Neural progenitor cell (in vitro differentiated cells): Measurements from ENCODE around the gene AUTS2. TPM values are rescaled to one million over a fixed set of nuclear protein-coding genes. Genes with fewer than 3 reads are reported as not detected.

Experiments
- DNase-seq: peaks from one replicate; pipeline ENCODE4 v3.0.0-alpha.2; 2016; ENCODE audit warnings: low spot score
- H2AFZ ChIP-seq: fragments of 200-600 bp; sonication (generic); replicated peaks from 2 replicates; pipeline ENCODE4 v1.6.1; 2016; ENCODE audit warnings: antibody characterized with exemption
- H3F3A ChIP-seq: fragments of 200-600 bp; sonication (generic); 2 replicates; pipeline ENCODE4 v1.6.1; 2016; ENCODE audit warnings: antibody characterized with exemption, low read depth
- H3K27ac ChIP-seq: fragments of 200-600 bp; sonication (generic); 2 replicates; pipeline ENCODE4 v1.5.1; 2016; ENCODE audit warnings: mild to moderate bottlenecking
- H3K27me3 ChIP-seq: fragments of 200-600 bp; sonication (generic); 2 replicates; pipeline ENCODE4 v1.6.1; 2016; ENCODE audit warnings: mild to moderate bottlenecking, moderate library complexity
- H3K36me3 ChIP-seq: fragments of 200-600 bp; sonication (generic); 2 replicates; pipeline ENCODE4 v1.5.1; 2016
- H3K4me1 ChIP-seq: fragments of 200-600 bp; sonication (generic); 2 replicates; pipeline ENCODE4 v1.6.1; 2016; ENCODE audit warnings: mixed run types
- H3K4me2 ChIP-seq: fragments of 200-600 bp; sonication (generic); 2 replicates; pipeline ENCODE4 v1.6.1; 2016
- H3K4me3 ChIP-seq: fragments of 200-600 bp; sonication (generic); 2 replicates; pipeline ENCODE4 v1.5.1; 2016
- H3K79me2 ChIP-seq: fragments of 200-600 bp; sonication (generic); 2 replicates; pipeline ENCODE4 v1.6.1; 2016; ENCODE audit warnings: low read depth
- H3K9ac ChIP-seq: fragments of 200-600 bp; sonication (generic); 2 replicates; pipeline ENCODE4 v1.6.1; 2016
- H3K9me3 ChIP-seq: fragments of 200-600 bp; sonication (generic); 2 replicates; pipeline ENCODE4 v1.5.1; 2016; ENCODE audit warnings: low read depth
- H4K20me1 ChIP-seq: fragments of 200-600 bp; sonication (generic); 2 replicates; pipeline ENCODE4 v1.6.1; 2016; ENCODE audit warnings: low read depth
- H3K27ac Mint-ChIP-seq: 3 replicates; pipeline ENCODE4 v1.8.0; 2021; ENCODE audit warnings: mixed read lengths
- H3K27me3 Mint-ChIP-seq: 2 replicates; pipeline ENCODE4 v1.8.0; 2022; ENCODE audit warnings: low read depth, mild to moderate bottlenecking, inconsistent platforms, moderate library complexity, mixed read lengths; ENCODE audit not compliant: insufficient read depth
- H3K36me3 Mint-ChIP-seq: 3 replicates; pipeline ENCODE4 v1.8.0; 2021; ENCODE audit warnings: mixed read lengths
- H3K4me1 Mint-ChIP-seq: 3 replicates; pipeline ENCODE4 v1.8.0; 2021; ENCODE audit warnings: mixed read lengths
- H3K4me3 Mint-ChIP-seq: 3 replicates; pipeline ENCODE4 v1.8.0; 2021; ENCODE audit warnings: mild to moderate bottlenecking, moderate library complexity, mixed read lengths
- H3K9me3 Mint-ChIP-seq: 3 replicates; pipeline ENCODE4 v1.8.0; 2020; ENCODE audit warnings: mixed read lengths
- EZH2 ChIP-seq: fragments of 200-600 bp; sonication (generic); IDR thresholded peaks from 2 replicates; pipeline ENCODE4 v1.6.1; 2017; ENCODE audit warnings: antibody characterized with exemption, mild to moderate bottlenecking, moderate library complexity
- EZH2phosphoT487 ChIP-seq: fragments of 200-600 bp; sonication (generic); IDR thresholded peaks from 2 replicates; pipeline ENCODE4 v1.6.1; 2017; ENCODE audit warnings: antibody characterized with exemption
- total RNA-seq: library from RNA; depleted of rRNA; stranded (reverse); fragments of >200 nt; gene quantifications from 2 replicates; pipeline ENCODE4 v1.2.3, GENCODE V29; 2015; ENCODE audit warnings: low replicate concordance
- TF ChIP-seq, protein P1 (sequence below): fragments of 200-600 bp; sonication (generic); IDR thresholded peaks from 2 replicates; pipeline ENCODE4 v1.5.1; 2017; ENCODE audit warnings: antibody characterized with exemption, mild to moderate bottlenecking

The AUTS2 gene
- total RNA-seq, 1 donor from 2014 or later = 50.0 TPM

DNA sequence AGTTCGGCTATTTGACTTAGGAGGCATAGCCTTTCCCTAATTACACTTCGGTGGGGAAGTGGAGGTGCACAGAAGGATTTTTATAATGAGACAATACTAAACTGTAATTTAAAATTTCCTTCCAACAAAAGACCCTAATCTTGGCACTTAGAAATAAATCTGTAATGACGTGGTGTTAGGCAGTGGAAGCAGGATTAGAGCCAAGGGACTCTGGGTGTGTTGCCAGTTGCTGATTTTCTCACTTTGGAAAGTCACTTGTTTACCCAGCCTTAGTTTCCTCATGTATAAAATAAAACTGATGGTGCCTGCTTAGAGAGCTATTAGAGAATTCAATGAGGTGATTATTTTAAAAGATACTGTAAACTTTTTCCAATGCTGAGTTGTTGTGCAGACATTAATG is 287.2 kb downstream of the AUTS2 start:
- H3K36me3 ChIP-seq = no peaks in the 10 kb centered on the region
- no peak overlapping the region for H3K27ac ChIP-seq
- no peak overlapping the region for H3K27ac Mint-ChIP-seq
- peaks cover 2% of the 10 kb centered on the region for H3K9me3 Mint-ChIP-seq
- H3K4me2 ChIP-seq = no peak overlapping the region
- no peak for TF ChIP-seq EZH2
- TF ChIP-seq, protein P1, sequence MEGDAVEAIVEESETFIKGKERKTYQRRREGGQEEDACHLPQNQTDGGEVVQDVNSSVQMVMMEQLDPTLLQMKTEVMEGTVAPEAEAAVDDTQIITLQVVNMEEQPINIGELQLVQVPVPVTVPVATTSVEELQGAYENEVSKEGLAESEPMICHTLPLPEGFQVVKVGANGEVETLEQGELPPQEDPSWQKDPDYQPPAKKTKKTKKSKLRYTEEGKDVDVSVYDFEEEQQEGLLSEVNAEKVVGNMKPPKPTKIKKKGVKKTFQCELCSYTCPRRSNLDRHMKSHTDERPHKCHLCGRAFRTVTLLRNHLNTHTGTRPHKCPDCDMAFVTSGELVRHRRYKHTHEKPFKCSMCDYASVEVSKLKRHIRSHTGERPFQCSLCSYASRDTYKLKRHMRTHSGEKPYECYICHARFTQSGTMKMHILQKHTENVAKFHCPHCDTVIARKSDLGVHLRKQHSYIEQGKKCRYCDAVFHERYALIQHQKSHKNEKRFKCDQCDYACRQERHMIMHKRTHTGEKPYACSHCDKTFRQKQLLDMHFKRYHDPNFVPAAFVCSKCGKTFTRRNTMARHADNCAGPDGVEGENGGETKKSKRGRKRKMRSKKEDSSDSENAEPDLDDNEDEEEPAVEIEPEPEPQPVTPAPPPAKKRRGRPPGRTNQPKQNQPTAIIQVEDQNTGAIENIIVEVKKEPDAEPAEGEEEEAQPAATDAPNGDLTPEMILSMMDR = no peak
- no peak for TF ChIP-seq EZH2phosphoT487
- no peak overlapping the region for H3K9ac ChIP-seq
- no peaks in the 10 kb centered on the region for H3K9me3 ChIP-seq
- no peak overlapping the region for H2AFZ ChIP-seq
- H4K20me1 ChIP-seq = peaks cover 9% of the 10 kb centered on the region
- DNase-seq = no peak
- H3K27me3 Mint-ChIP-seq = peaks cover 3% of the 10 kb centered on the region
- peaks cover 2% of the 10 kb centered on the region for H3K36me3 Mint-ChIP-seq
- no peaks in the 10 kb centered on the region for H3K79me2 ChIP-seq
- H3K4me3 Mint-ChIP-seq = no peak overlapping the region
- H3F3A ChIP-seq = peaks cover 2% of the 10 kb centered on the region
- H3K4me1 Mint-ChIP-seq = peaks cover 51% of the 10 kb centered on the region
- H3K27me3 ChIP-seq = no peaks in the 10 kb centered on the region
- H3K4me1 ChIP-seq = peaks cover 25% of the 10 kb centered on the region
- no peak overlapping the region for H3K4me3 ChIP-seq

DNA sequence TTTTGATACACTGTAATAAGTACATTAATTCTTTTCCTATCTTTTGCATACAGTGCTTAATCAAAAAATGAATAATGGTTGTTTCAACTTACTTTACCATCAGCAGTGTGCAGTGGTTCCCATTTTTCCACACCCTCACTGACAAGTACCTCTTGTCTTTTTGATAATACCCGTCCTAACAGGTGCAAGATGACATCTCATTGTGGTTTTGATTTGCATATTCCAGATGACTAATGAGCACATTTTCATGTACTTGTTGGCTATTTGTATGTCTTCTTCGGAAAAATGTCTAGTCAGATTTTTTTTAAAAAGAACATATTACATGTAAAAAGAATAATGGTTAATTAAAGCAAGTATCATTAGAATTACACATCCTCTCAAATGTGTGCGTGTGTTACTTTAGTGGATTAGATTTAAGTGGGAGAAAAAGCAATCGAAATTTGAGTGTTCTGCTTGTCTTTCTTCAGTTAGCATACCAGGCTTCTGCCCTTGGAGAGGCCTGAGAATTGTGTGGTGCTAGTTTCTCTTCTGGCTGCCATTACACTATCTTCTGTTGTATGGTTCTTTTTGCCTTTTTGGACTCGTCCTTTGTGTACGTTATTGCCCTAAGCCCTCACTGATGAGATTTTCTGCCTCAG is 291.2 kb downstream of the AUTS2 start:
- Histone ChIP-seq H3K4me2 (peak overlapping the region; percentile 27), H2AFZ (no peak overlapping the region), H3K4me3 (no peak overlapping the region), H3F3A (peaks cover 2% of the 10 kb centered on the region), H3K36me3 (no peaks in the 10 kb centered on the region), H3K9ac (no peak overlapping the region), H3K4me1 (peaks cover 20% of the 10 kb centered on the region), H3K27ac (no peak overlapping the region), H4K20me1 (peaks cover 9% of the 10 kb centered on the region), H3K9me3 (no peaks in the 10 kb centered on the region), H3K79me2 (no peaks in the 10 kb centered on the region), H3K27me3 (no peaks in the 10 kb centered on the region)
- TF ChIP-seq, protein P1 = no peak
- no peak for TF ChIP-seq EZH2
- TF ChIP-seq EZH2phosphoT487 = no peak
- peaks cover 3% of the 10 kb centered on the region for H3K27me3 Mint-ChIP-seq
- no peaks in the 10 kb centered on the region for H3K36me3 Mint-ChIP-seq
- no peak for DNase-seq
- no peak overlapping the region for H3K4me3 Mint-ChIP-seq
- H3K4me1 Mint-ChIP-seq = peaks cover 50% of the 10 kb centered on the region
- peak overlapping the region; percentile 16 for H3K27ac Mint-ChIP-seq
- H3K9me3 Mint-ChIP-seq = peaks cover 2% of the 10 kb centered on the region

GRCh38 chr7:69889976-69890351 is 291.7 kb downstream of the AUTS2 start:
- no peaks in the 10 kb centered on the region for H3K79me2 ChIP-seq
- Mint-ChIP-seq H3K4me1 (peaks cover 50% of the 10 kb centered on the region), H3K27ac (peak overlapping the region; percentile 16), H3K36me3 (no peaks in the 10 kb centered on the region), H3K27me3 (peaks cover 3% of the 10 kb centered on the region), H3K9me3 (peaks cover 2% of the 10 kb centered on the region), H3K4me3 (no peak overlapping the region)
- no peak overlapping the region for H3K4me3 ChIP-seq
- DNase-seq = no peak
- no peaks in the 10 kb centered on the region for H3K9me3 ChIP-seq
- TF ChIP-seq EZH2 (no peak), EZH2phosphoT487 (no peak)
- TF ChIP-seq, protein P1 = no peak
- peaks cover 17% of the 10 kb centered on the region for H3K4me1 ChIP-seq
- H4K20me1 ChIP-seq = peaks cover 9% of the 10 kb centered on the region
- H3K9ac ChIP-seq = no peak overlapping the region
- H3F3A ChIP-seq = peaks cover 2% of the 10 kb centered on the region
- H3K36me3 ChIP-seq = no peaks in the 10 kb centered on the region
- no peak overlapping the region for H2AFZ ChIP-seq
- no peak overlapping the region for H3K27ac ChIP-seq
- H3K27me3 ChIP-seq = no peaks in the 10 kb centered on the region
- peak overlapping the region; percentile 27 for H3K4me2 ChIP-seq
